ENCODE data around the gene CACNA1A. TPM values are rescaled to one million over a fixed set of nuclear protein-coding genes. Genes with fewer than 3 reads are reported as not detected.

CACNA1A gene
- total and polyA plus RNA-seq, 2 of the 13 experiments (the other 11 are each of a cell fraction or from before 2014, with no cell fraction given): not detected

DNA sequence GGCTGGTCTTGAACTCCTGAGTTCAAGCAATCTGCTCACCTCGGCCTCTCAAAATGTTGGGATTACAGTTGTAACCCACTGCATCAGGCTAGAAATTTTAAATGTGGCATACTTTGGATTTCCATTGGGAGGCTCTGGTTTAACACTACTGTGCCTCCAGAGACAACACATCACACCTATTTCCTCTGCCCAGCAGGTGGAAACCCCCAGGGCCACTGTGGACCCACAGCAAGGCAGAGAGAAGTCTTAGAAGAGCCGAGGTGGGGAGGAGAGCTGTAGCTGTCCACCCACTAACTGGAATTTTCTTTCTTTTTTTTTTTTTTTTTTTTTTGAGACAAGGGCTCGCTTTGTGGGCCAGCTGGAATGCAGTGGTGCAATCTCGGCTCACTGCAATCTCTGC, 316.7 kb downstream of the CACNA1A start:
- no peak overlapping the region for H3K4me2 ChIP-seq (ENCODE audit: low read depth, low read length)
- H3K9me3 ChIP-seq (ENCODE audit: low read length): no peaks in the 10 kb centered on the region
- in situ Hi-C loops (cut with HindIII; ENCODE audit: extremely low pct_ligation_motif_present, low pct_unique_long_range_greater_than_20kb): no loop called here
- no peaks in the 10 kb centered on the region for H3K27me3 ChIP-seq (ENCODE audit: control insufficient read depth in 1 of 2, insufficient read depth in 2 of 2, low read length in 2 of 2)
- intact Hi-C loops (cut with micrococcal nuclease; ENCODE audit: unreplicated experiment): no loop called here
- no peaks in the 10 kb centered on the region for H3K36me3 ChIP-seq (replicated peaks in 1 of 2; ENCODE audit: control insufficient read depth in 1 of 2, insufficient read depth in 2 of 2, low read length in 2 of 2)
- ChIA-PET POLR2A (interaction anchor here (0.7 to 2.4 kb wide), 3 partner anchors 22 to 72 kb away, joined by 4 to 10 read pairs (median 8); partner anchors contain the start of gene NACC1), CTCF (ENCODE audit: low intra/inter-chr PET ratio, low total read pairs) (no interaction called here)
- WGBS (ENCODE audit: low lambda C conversion rate): 38% methylated on average over 4 of the region's 4 CpGs
- H3K27ac ChIP-seq (ENCODE audit: extremely low read length, insufficient read depth, low read length): no peak overlapping the region
- TF ChIP-seq ZNF562 (CRISPR knock-in tag; IDR thresholded peaks at IDR 0.05; ENCODE audit: borderline replicate concordance): no peak
- no peak for TF ChIP-seq SMAD9 (CRISPR knock-in tag; IDR thresholded peaks at IDR 0.05)
- TF ChIP-seq, protein P1, sequence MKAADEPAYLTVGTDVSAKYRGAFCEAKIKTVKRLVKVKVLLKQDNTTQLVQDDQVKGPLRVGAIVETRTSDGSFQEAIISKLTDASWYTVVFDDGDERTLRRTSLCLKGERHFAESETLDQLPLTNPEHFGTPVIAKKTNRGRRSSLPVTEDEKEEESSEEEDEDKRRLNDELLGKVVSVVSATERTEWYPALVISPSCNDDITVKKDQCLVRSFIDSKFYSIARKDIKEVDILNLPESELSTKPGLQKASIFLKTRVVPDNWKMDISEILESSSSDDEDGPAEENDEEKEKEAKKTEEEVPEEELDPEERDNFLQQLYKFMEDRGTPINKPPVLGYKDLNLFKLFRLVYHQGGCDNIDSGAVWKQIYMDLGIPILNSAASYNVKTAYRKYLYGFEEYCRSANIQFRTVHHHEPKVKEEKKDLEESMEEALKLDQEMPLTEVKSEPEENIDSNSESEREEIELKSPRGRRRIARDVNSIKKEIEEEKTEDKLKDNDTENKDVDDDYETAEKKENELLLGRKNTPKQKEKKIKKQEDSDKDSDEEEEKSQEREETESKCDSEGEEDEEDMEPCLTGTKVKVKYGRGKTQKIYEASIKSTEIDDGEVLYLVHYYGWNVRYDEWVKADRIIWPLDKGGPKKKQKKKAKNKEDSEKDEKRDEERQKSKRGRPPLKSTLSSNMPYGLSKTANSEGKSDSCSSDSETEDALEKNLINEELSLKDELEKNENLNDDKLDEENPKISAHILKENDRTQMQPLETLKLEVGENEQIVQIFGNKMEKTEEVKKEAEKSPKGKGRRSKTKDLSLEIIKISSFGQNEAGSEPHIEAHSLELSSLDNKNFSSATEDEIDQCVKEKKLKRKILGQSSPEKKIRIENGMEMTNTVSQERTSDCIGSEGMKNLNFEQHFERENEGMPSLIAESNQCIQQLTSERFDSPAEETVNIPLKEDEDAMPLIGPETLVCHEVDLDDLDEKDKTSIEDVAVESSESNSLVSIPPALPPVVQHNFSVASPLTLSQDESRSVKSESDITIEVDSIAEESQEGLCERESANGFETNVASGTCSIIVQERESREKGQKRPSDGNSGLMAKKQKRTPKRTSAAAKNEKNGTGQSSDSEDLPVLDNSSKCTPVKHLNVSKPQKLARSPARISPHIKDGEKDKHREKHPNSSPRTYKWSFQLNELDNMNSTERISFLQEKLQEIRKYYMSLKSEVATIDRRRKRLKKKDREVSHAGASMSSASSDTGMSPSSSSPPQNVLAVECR (CRISPR knock-in tag; IDR thresholded peaks at IDR 0.05; ENCODE audit: borderline replicate concordance): no peak
- peak; percentile 56 for TF ChIP-seq TEAD3 (CRISPR knock-in tag; optimal IDR thresholded peaks at IDR 0.05; ENCODE audit: borderline replicate concordance)
- peak; percentile 38; the same call in 1 of the 2 replicates for TF ChIP-seq CEBPG (CRISPR knock-in tag; IDR thresholded peaks at IDR 0.05)
- TF ChIP-seq ZBTB3 (CRISPR knock-in tag; IDR thresholded peaks at IDR 0.05; ENCODE audit: borderline replicate concordance, low read depth): no peak
- H3K79me2 ChIP-seq (ENCODE audit: insufficient read depth, low read length): no peaks in the 10 kb centered on the region
- no TSS peak for BruUV-seq (replicated peaks)
- H3K4me1 ChIP-seq (ENCODE audit: insufficient read depth, low read length): peaks cover 33% of the 10 kb centered on the region
- no peak for FAIRE-seq
- ATAC-seq: peak; percentile 43
- H3K4me3 ChIP-seq (replicated peaks in 1 of 3; ENCODE audit: insufficient read depth in 1 of 3, low read depth in 2 of 3, low read length in 3 of 3): no peak overlapping the region
- H3K9ac ChIP-seq (ENCODE audit: insufficient read depth, low read depth, low read length): no peak overlapping the region
- H2AFZ ChIP-seq (ENCODE audit: low read length): no peak overlapping the region
- peak; percentile 40 for DNase-seq (ENCODE audit: low spot score)
- H4K20me1 ChIP-seq (ENCODE audit: insufficient read depth, low read length): no peaks in the 10 kb centered on the region

Measured in HepG2 (cell line).